Cerebellar nuclear complex (tissue), 1 donor: Measurements from ENCODE around the gene DPYSL4.
"Not testable (repeated sequence)": the region's sequence is repeated elsewhere in the genome, so short reads cannot be mapped to it uniquely, and the experiment has no call there.

Experiments
- DNase-seq, 2 experiments: peaks; one replicate each; lab custom pipeline; 2025; lab: John Stamatoyannopoulos, UW

The DPYSL4 gene

DNA sequence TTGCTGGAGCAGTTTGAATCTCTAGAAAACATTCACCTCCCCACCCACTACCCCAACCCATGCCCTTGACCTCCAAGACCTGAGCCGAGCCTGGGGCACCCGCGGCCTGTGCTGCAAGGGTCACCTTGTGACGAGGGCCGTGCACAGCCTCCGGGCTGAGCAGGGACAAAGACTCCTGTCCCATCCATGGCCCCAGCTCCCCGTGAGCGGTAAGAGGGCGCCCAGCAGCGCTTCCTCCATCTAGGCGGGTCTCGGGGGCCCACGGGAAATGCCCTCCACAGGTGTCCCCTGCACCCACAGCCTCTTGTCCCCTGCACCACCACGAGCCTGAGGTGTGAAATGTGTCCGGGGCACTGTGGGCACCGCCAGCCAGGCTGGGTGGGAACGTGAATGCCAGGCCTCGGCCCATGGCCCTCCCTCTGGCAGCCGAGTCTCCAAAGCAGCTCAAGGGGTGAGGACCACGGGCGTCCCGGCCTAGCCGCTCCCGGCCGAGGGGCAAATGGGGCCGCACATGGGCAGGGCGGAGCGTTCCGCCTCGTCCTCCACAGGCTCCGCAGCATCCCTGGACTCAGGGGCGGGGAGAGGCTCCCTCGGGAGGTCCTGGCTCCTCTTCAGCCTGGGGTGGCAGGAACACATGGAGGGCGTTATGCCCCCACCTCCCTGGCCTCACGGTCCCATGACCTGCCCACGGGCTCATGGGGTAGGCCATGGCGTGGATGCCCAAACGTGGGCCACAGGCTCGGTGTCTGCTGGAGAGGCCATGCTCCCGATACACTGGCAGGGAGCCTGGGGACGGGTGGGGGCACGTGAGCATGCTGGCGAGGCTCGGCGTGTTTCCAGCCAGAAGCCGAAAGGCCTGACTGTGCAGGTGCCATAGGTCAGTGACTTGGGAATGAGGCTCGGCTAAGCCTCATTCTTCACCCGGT is 21.1 kb downstream of the DPYSL4 start:
- DNase-seq, result no peak

DNA sequence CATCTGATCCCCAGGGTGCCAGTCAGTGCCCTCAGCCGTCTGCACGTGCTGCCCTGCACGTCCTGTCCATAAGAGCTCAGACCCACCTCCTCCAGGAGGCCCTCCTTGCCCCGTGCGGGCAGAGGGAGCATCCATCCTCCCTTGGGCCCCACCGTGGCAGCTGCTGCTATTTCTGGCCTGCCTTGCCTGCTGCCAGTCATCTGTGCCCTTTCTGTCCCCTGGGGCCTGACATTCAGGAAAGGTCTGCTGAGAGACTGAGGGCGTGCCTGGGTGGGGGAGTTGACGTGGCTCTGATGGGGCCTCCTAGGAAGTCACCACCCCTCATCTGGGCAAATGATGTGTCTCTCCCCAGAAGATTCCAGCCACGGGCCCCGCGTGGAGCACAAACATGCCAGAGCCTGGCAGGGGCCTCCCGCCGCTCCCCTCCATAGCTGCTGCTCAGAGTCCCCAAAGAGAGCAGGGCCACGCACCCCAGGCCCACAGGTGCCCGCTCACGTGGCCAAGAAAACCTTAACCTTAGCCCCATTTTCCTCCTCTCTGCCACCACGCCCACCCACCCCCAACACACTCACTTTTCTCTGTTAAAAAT is 21.8 kb downstream of the DPYSL4 start:
- DNase-seq, result no peak

DNA sequence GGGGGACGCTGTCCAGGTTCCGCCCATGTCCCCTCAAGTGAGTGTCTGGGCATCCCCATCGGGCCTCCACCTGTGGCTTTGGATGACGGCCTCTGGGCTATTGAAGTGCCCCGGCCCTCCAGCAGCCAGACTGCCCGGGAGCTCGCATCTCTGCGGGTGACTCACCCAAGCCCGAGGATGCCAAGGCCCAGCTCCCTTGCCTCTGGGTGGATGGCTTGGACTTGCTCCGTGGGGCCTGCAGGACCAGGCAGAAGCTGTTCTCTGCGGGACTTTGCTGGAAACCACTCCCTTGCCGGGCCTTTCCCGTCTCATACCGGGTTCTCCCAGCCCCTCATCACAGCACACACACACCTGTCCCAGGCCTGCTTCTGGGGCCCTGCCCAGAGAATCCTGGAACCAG is 22.4 kb downstream of the DPYSL4 start:
- no peak for DNase-seq

DNA sequence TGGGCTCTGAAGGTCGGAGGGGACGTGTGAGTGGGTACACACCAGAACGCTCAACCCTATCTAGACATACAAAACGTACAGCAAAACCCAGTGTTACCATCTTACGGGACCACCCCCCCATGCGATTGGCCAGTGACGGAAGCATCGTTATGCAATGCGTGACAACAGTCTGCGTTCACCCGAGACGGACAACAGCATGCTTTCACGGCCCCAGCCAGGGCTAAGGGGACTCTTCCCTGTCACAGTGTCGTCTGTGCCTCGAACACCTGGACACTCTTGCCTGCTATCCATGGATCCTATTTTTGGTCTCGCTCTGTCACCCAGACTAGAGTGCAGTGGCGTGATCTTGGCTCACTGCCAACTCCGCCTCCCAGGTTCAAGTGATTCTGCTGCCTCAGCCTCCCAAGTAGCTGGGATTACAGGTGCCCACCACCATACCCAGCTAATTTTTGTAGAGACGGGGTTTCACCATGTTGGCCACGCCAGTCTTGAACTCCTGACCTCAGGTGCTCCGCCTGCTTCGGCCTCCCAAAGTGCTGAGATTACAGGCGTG is 23.3 kb downstream of the DPYSL4 start:
- no peak for DNase-seq

DNA sequence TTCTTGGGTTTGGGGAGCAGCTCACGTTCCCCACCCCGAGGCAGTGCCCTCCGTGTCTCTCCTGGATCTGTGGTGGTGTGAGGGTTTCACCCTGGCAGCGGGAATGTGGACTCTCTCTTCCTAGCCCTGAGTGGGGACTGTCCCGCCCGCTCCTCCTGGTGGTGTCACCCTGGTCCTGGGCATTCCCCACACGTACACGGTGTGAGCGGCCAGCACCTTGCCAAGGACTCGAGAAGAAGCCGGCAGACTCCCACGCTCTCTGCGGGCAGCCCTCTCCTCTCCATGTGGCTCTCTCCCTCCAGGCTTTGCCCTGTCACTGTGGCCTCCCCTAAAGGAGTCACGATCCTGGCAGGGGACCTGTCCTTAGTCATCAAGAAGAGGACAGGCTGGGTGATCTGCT is 24.0 kb downstream of the DPYSL4 start:
- DNase-seq, result no peak

DNA sequence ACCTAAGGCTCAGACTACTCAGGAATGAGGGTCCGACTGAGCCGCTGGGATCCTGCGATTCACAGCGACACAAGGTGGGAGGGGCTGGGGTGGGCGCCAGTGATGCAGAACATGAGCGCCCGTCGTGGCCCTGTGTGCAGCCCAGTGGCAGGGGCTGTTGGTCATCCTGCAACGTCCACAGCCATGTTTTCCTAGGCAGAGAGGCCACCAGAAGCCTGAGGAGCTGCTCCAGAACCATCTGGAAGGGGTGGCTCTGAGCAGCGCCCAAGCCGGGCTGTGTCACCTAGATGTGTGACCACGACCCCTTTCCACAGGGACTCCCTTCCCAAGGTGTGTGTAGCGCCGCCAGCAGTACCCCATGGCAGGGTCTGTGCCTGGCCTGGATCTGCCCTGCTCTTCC is 24.5 kb downstream of the DPYSL4 start:
- DNase-seq, result no peak

DNA sequence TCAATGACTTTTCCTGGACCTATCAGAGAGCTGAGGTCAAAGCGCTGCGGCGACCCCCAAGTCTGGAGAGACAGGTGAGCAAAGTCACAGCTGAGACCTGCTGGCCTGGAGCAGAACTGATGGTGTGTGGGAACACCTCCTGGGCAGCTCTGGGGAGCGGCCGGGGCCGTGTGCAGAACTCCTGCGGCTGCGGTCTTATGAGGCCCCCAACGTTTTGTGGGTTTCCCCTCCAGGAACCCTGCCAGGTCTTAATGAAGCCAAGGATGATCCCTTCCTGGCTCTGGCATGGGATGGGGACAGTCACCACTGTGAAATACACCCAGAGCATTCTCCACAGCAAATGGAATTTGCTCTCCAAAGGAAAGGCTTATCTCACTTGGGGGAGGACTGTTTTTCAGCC is 26.1 kb downstream of the DPYSL4 start:
- no peak for DNase-seq

DNA sequence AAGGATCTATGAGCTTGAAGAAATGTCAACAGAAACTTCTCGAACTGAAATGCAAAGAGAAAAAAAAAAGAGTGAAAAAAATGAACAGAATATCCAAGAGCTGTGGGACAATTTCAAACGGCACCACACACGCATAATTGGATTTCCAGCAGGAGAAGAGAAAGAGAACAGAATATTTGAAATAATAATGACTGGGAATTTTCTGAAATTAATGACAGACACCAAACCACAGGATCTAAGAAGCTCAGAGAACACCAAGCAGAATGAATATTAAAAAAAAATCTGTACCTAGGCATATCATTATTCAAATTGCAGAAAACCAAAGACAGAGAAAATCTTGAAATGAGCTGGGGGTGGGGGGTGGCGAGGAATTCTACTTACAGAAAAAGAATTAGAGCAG is 27.2 kb downstream of the DPYSL4 start:
- DNase-seq, result no peak

DNA sequence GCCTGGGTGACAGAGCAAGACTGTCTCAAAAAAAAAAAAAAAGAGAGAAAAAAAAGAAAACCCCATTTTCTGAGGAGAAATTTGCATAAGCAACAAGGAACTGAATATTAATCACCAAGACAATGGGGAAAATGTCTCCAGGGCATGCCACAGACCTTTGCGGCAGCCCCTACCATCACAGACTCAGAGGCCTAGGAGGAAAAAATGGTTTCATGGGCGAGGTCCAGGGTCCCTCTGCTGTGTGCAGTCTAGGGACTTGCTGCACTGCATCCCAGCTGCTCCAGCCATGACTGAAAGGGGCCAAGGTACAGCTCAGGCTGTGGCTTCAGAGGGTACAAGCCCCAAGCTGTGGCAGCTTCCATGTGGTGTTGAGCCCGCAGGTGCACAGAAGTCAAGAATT is 29.7 kb downstream of the DPYSL4 start:
- DNase-seq, result not testable (repeated sequence)

DNA sequence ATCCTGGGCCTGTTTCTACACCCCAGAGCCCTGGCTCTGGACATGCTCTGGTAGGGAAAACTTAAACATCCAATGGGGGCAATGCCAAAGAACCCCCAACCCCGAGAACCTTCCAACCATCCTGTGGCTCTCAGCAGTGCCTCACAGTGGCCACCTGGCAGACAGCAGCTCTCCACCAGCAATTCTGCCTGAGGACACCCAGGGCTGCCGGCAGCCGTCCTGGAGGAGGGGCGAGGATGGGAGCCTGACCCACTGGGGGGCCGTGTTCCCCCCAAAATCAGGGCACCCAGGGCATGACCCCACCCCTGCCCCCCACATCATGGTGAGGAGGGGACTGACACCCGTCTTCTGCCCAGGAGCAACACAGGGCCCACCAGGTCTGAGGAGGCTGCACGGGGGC is 32.7 kb downstream of the DPYSL4 start:
- DNase-seq, result no peak

DNA sequence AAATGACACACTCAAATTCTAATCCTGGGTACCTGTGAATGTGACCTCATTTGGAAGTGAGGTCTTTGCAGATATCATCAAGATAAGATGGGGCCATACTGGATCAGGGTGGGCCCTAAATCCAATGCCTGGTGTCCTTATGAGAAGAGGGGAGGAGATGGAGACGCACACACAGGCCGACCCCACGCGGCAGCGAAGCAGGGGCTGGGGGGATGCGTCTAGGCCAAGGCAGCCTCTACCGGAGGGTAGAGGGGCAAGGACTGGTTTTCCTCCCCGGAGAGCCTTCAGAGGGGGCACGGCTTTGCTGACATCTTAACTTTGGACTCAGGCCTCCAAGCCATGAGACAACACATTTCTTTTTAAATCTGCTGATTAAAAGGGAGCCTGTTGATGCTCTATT is 33.3 kb downstream of the DPYSL4 start:
- DNase-seq, result no peak

DNA sequence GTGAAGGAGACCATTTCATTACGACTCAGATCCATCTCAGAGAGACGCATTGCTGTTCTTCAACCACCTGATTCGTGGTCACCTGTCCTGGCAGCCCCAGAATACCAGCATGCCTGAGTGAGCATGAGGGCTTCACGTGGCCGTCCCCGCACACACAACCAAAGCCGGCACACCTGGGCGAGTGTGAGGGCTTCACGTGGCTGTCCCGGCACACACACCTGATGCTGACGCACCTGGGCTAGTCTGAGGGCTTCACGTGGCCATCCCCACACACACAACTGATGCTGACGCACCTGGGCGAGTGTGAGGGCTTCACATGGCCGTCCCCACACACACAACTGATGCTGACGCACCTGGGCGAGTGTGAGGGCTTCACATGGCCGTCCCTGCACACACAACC is 34.2 kb downstream of the DPYSL4 start:
- DNase-seq, result not testable (repeated sequence)

DNA sequence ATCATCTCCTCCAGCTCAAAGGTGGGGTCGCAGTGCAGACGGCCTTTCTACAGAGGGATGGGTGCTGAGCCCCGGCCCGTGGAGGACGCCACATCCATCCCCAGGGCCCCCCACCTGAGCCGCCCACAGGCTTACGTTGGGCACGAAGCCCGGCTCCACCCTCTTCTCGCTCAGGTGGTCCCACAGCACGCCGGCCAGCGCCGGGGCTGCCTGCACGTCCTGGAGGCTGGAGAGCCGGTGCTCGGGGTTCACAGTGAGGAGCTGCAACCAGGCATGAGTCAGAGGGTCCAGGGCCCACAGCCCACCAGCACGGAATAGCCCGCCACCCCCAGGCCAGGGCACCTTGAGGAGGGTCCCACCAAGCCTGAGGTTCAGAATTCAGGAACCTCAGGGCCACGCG is 36.0 kb downstream of the DPYSL4 start:
- no peak for DNase-seq

DNA sequence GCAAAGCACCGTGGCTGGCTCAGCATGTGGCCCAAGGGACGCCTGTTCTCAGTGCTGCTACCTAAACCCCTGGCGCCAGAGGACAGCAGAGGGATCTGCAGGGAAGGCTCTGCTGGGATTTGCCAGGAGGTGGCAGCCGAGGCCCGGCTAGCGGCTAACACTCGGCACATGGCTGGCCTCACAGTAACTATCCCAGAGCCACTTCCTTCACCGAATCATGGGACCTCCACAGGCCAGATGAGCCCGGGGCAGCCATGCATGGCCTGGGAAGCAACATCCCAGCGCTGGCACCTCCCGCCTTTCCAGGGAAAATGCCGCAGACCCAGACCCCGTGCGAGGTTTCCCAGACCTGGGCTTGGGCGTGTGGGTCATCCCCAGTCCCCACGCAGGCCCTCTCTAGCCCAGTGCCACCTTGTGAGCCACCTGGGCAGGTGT is 36.4 kb downstream of the DPYSL4 start:
- DNase-seq, result peak; percentile 12 to 13

DNA sequence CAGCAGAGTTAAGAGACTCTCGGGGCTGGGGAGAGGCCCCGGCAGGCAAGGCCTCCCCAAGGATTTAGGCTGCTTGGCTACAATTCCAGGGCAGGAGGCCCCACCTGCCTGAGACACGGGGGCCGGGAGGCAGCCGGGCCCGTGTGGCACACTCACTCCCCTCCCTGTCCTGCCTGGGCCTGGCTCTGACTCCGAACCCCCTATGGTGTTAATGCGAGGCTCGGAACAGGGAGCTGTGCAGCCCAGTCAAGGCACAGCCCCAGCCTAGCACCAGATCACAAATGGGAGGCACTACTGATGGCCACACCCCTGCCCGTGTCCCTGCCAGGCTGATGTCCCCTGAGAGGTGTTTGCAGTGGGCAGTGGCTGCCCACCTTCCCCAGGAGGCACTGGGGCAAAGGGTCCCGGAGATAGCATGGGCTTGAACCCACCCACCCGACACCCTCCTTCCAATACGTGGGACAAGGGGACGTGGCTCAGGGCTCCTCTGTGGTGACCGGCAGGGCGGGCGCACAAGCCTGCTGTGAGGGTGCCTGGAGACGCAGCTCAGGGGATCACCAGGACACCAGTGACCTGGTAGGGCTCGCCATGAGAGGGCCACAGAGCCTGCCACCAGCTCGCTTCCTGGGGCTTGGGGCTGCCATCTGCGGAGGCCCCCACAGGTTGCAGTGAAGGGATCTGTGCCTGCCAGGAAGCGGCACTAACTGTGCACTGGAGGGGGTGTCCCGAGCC is 37.0 kb downstream of the DPYSL4 start:
- DNase-seq, result no peak

DNA sequence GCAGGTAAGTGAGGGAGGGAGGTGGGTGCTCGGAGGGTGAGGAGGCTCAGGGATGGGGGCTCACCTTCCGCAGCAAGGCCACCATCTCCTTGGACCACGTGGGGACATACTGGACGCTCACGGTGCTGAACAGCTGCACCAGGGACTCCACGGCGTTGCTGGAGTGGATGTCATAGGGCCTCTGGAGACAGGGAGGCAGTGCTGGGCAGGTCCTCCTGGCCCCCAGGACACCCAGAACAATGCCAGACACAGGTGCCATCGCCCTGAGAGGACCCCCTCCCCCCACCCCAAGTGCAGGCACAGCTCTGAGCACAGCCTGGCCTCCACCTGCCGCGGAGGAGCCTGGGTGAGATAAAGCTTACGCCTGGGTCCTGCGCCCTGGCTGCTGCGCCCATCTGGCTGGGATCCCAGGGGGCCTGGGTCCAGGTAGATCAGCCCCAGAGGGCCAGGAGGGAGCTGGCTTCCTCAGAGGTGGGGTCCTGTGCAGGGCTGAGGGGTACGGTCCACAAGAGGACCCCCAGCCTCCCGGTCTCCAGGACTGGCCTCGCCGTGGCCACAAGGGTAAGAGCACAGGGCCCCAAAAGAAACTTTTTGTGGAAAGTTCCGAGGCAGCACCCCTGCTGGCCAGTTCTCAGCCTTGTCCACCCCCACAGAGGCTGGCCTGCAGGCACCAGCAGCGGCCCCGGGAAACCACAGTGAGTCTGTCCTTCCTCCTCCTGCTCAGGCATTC is 37.8 kb downstream of the DPYSL4 start:
- no peak for DNase-seq

DNA sequence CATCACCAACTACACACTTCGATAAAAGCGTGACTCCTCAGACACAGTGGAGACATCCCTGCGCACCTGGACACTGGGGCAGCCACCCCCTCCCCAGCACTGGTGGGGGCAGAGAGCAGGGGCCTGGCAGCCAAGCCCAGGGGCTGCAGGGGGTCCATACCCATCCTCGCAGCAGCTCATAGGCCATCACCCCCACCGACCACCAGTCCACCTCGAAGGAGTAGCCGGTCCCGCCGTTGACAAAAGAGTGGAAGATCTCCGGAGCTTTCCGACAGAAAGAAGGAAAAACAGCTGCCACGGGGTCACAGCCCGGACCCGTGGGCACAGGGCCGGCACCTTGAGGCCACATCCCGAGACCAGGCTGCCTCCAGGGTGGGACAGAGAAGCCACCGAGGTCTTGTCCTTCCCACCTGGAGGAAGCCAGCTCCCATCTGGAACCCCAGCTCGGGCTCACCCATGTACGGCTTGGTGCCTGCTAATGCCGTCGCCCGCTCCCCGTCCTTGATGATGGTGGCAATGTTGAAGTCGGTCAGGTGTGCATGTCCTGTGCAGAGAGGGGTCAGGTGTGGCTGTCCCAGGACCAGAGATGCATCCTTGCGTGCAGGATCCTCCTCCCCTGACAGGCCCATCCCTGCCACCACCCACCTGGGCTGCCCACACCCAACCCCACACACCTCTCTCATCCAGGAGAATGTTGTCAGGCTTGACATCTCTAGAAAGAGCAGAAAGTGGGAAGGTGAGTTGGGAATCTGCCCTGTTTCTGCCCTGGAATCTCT is 38.5 kb downstream of the DPYSL4 start:
- DNase-seq, result no peak

DNA sequence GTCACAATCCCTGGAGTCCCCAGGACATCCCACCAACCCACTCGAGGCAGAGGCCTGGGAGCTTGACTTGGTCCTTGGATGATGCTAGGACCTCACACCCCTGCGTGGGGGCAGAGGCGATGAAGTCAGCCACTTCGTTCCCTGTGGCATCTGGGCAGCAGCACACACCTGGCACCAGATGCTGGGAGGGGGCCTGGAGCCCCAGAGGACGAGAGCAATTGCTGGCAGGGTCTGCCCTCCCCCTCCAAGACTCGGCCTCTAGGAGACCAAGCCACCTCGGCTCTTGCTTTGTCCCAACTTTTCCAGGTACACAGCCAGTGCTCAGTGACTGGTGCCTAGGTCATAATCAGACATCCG is 39.1 kb downstream of the DPYSL4 start:
- no peak for DNase-seq

DNA sequence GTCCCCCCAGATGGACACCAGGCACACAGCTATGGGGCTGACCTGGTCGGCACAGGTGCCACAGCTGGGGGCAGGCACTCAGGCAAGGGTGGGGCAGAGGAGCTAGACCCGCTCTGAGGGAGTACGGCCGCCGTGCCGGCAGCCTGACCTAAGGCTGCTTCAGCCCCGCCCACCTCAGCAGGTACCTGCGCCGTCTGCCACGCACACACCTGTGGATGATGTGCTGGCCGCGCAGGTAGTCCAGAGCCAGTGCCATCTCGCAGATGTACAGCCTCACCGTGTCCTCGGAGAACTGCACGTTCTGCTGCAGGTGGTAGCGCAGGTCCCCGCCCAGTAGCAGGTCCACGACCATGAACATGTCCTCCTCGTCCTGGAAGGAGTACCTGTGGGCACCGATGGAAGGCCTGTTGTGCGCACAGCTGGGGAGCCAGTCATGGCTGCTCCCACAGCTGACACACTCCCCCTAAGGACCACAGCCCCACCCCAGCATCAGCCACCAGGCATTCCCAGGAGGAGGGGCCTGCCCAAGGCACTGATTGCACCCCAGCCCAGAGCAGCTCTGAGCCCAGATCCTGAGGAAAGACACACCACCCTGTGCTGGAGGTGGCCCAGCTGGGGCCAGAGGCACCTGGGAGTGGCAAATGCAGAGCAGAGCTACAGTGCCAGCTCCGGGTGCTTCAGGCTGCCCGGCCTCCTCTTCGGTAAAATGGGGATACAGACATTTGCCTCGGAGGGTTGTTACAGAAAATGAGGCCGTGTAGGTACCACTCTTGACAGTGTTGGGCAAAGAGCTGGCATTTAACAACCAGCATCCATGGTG is 40.0 kb downstream of the DPYSL4 start:
- no peak for DNase-seq

DNA sequence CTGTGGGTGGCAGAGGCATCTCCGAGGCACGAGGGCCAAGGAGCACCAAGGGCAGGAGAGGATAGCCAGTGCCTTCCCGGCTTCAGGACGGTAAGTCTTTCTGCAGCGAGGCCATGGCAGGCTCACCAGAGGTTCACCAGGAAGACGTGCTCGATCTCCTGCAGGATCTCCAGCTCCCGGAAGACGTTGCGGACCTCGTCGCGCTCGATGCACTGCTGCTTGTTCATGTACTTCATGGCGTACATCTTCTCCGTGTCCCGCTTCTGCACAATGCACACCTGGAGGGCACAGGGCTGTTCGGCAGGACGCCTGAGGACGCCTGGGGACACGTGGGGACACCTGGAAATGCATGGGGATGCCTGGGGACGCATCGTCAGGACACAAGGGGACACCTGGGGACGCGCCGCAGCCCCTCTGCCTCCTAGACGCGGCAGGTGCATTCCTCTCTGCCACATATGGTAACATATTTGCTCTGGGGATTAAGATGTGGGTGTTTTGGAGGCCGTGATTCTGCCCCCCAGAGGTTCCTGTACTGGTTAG is 41.2 kb downstream of the DPYSL4 start:
- no peak for DNase-seq
